GM19467 (cell line): ENCODE measurements around the gene TBC1D28.
A peak's percentile ranks its signal among the peaks of the same experiment; 100 is the strongest.
"Not testable (repeated sequence)": the region's sequence is repeated elsewhere in the genome, so short reads cannot be mapped to it uniquely, and the experiment has no call there.

Source experiments
- ATAC-seq: cut with Tn5 transposase; IDR thresholded peaks from one replicate; pipeline ENCODE4 v1.9.1; 2021; ENCODE audit warnings: mild to moderate bottlenecking, moderate library complexity; ENCODE audit not compliant: unreplicated experiment

TBC1D28 gene

GRCh38 chr17:18644291-18644690 lies at the start of gene TBC1D28:
Gene TBC1D28, minus strand, starts transcription at chr17:18644391. Its CDS starts 3,039 bp downstream, at chr17:18641352.
- ATAC-seq: not testable (repeated sequence)

GRCh38 chr17:18682668-18683067 lies 38.5 kb upstream of the TBC1D28 start:
- not testable (repeated sequence) for ATAC-seq

GRCh38 chr17:18681767-18682571 lies 37.8 kb upstream of the TBC1D28 start, which contains the start of gene FOXO3B:
Gene FOXO3B, minus strand, starts transcription at chr17:18682314. Its CDS starts 663 bp downstream, at chr17:18681651.
- peak; percentile 88 for ATAC-seq

DNA sequence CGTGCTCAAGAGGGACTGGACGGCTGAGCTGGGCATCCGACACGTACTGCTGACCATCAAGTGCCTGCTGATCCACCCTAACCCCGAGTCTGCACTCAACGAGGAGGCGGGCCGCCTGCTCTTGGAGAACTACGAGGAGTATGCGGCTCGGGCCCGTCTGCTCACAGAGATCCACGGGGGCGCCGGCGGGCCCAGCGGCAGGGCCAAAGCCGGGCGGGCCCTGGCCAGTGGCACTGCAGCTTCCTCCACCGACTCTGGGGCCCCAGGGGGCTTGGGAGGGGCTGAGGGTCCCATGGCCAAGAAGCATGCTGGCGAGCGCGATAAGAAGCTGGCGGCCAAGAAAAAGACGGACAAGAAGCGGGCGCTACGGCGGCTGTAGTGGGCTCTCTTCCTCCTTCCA lies 33.2 kb upstream of the TBC1D28 start:
- ATAC-seq: not testable (repeated sequence)

DNA sequence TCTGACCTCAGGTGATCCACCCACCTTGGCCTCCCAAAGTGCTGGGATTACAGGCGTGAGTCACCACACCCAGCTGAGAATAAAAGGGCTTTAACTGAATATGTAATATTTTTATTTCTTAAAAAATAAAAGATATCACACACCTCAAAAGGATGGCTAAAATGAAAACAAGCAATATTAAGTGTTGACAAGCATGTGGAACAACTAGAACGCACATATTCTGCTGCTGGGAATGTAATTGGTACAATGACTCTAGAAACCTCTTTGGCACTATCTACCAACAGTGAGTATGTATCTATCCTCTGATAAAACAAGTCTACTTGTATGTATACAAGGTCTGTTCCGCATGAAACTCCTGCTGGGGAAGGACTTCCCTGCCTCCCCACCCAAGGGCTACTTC lies 32.7 kb upstream of the TBC1D28 start:
- not testable (repeated sequence) for ATAC-seq

- ATAC-seq: not testable (repeated sequence)
Measured at GRCh38 chr17:18672395-18673227, 28.4 kb upstream of the TBC1D28 start.

DNA sequence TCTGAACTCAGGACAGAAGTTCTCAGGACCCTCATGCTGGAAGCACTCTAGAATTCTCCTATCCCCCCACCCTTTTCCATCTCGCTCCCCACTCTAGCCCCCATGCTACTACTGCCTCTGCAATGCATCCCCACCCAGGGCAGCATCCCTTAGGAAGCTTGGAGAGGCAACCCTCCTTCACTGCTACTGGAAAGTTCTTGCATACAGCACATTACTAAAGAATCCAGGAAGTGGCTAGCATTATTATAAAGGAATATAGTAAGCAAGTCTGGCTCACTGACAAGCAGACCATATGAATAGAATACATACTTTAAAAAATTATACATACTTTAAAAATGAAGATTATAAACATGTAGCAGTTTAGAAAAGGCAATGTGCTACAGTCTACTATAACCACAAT lies 24.4 kb upstream of the TBC1D28 start:
- not testable (repeated sequence) for ATAC-seq

- ATAC-seq: not testable (repeated sequence)
Measured at GRCh38 chr17:18667535-18667934, 23.3 kb upstream of the TBC1D28 start.

DNA sequence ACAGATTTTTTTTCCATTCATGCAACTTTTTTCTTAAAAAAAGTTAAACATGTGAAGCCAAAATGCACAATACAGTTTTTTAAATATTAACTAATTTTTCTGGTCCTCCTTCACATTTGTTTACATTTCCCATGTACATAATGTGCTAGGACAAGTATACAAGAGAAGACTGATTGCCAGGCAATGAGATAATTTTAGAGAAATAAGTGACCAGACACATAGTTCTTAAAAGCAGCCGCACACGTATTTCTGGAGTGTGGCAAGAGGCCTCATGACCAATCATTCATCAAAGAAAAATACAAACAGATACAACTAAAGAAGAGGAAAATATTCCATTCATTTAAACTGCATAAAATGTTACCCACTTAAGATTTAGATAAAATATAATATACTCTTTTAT lies 22.1 kb upstream of the TBC1D28 start:
- not testable (repeated sequence) for ATAC-seq

GRCh38 chr17:18661924-18662624 lies 17.9 kb upstream of the TBC1D28 start:
- ATAC-seq: not testable (repeated sequence)

GRCh38 chr17:18650094-18650493 lies 5.9 kb upstream of the TBC1D28 start:
- not testable (repeated sequence) for ATAC-seq

GRCh38 chr17:18643124-18643523 lies 1.1 kb downstream of the TBC1D28 start:
- ATAC-seq: not testable (repeated sequence)

DNA sequence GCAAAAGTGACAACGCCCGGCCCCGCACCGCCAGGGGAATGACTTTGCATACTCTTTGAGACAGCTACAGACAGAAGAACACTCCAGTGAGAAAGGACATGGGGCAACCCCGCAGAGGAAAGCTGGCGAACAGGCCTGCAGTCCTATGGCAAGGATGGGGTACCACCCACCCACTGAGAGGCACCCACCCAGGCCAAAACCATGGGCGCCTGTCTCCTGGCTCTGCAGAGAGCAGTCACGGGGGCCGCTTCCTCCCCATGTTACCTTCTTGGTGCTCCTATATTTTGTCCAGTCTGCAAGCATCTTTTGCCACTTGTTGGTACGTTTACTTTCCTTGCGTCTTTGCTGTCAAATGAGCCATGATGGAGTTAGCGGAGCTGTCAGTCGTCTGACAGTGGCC lies 5.8 kb downstream of the TBC1D28 start:
- ATAC-seq: not testable (repeated sequence)

DNA sequence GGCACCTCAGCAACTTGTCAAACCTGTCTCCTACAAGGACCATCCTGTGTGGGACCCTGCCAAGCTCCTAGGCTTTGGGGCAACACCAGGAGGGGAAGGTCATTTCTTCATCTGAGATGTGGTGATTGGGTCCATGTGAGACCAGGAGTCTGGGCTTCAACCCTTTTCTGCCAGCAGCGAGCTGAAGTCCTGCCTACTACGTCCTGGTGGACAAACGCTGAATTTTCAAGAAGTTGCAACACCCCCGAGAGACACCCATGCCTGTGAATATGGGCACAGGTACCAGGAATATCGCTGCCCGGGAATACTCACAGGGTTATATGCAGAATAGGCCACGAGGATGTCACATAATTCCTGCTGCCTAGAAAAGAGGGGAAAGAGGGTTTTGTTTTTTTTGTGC lies 8.0 kb downstream of the TBC1D28 start:
- not testable (repeated sequence) for ATAC-seq

DNA sequence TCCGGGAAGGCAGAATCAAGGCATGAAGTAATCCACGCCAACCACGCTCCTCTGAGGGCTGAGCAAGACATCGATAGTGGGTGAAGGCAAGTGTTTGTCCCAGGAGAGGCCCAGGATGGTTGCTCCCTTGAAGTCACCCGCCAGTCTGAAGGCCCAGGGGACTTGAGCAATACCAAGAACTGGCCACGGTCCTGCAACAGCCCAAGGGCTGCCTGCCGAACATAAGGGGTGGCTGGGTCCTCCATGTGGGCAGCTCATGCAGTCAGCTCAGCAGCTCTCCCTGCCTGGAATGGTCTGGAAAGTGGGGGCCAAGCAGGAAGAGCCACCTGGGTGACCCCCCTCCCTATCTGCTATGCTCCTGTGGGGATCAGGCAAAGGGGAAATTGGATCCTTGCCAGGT lies 8.4 kb downstream of the TBC1D28 start:
- not testable (repeated sequence) for ATAC-seq

GRCh38 chr17:18634550-18635263 lies 9.5 kb downstream of the TBC1D28 start:
- ATAC-seq: not testable (repeated sequence)

- no peak for ATAC-seq
Measured at GRCh38 chr17:18626152-18626870, 17.9 kb downstream of the TBC1D28 start.

DNA sequence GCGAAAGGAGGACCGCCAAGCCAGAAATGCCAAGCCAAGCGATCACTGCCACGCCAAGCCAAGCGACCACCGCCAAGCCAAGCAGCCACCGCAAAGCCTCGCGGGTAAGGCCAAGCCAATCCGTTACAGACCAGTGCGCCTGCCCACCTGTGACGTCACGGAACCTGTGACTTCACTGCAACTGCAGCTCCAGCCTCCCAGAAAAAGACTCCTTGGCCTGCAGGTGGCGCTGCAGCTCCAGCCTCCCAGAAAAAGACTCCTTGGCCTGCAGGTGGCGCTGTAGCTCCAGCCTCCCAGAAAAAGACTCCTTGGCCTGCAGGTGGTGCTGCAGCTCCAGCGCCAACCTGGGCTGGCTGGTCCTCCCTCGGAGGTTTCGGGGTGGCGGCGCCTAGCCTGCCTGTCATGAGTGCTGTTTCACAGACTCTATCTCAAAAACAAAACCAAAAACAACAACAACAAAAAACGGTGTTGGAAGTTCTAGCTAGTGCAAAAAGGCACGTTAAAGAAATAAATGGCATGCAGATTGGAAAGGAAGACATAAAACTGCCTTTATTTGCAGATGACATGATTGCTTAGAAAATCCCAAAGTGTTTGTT lies 18.6 kb downstream of the TBC1D28 start:
- peak; percentile 79 for ATAC-seq

DNA sequence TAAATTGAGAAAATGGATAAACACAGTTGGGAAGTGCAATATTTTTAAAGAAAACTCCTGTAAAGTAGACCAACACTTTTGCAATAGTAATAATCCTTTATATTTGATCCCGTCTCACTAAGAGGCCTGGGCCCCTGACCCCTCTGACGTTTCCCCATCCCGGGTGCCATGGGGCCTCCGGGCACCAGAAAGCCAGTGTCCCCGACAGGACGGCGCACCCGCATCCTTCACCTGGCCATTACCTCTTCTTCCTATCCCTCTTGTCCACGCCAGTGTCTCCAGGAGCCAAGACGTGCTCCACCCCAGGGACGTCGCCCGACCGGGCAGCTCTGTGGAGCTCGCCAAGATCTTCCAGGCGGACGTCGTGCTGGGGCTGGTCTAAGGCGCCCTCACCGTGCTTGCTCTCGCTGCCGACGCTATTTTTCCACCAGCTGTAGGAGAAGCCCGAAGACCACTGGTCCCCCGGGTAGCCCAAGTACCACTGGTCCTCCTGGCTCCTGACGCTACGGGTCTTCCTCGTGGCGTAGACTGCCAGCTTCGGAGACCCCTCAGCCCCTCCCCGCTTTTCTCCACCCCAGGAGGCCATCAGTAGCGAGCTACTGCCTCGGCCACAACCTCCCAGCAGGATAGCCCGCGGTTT lies 19.2 kb downstream of the TBC1D28 start:
- not testable (repeated sequence) for ATAC-seq
